GM04504 (cell line): ENCODE results near the gene VAV2.

Experiments
- DNase-seq: peaks from one replicate; pipeline ENCODE4 v3.0.0-alpha.2; 2012; ENCODE audit warnings: low read depth

VAV2 gene

DNA sequence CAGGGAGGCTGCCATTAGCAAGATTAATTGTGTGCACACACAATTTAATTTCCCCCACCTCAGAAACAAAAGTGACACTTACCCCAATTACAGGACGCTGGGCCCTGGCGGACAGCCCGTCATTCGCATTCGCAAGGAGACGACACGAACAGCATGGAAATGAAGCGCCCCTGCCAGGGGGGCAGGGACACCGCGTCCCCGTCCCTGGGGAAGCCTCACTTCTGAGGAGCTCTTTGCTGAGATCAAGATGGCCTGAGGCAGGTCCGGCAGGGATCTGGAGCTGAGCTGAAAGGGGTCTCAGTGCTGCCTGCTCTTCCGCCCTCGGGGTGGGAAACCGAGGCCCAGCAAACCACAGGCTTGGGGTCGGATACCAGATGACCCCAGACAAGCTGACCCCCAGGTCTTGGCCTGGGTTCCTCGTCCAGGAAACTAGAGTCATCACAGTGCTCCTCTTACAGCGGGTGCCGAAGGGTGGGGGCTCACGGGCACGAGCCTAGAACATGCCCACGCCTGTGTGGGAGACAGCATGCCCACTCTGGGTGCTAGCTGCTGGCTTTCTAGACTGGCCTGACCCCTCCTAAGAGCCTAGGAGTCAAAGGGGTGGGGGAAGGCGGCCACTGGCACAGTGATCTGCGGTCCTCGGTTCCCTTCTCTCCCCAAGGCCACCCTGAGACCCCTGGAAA lies 103.2 kb downstream of the VAV2 start:
- no peak for DNase-seq

DNA sequence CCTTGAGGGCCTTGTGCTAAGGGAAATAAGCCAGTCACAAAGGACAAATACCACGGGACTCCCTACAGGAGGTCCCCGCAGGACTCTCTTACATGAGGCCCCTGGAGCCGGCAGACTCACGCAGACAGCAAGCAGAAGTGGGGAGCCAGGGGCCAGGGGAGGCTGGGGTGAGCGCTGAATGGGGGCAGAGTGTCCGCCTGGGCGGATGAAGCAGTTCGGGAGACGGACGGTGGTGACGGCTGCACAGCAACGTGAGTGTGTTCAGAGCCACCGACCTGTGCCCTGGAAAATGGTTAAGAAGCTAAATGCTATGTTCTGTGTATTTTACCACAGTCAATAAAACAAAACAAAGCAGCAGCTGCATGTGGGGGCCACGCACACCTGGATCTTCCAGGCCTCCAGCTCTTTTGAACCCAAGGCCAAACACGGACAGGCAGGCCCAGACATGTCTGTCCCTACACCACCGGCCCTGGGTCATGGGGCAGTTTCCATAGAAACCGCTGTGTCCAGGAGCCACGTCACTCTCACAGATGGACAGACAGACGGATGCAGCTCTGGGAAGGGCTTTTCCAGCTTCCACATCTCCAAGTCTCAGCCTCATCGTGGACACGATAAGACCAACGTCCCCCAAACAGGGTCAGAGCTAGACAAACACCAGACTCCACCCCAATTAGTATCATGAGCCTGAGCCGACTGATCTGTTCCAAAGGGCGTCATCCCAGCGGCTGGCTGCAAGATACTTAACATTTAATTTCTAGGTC lies 103.9 kb downstream of the VAV2 start:
- no peak for DNase-seq

DNA sequence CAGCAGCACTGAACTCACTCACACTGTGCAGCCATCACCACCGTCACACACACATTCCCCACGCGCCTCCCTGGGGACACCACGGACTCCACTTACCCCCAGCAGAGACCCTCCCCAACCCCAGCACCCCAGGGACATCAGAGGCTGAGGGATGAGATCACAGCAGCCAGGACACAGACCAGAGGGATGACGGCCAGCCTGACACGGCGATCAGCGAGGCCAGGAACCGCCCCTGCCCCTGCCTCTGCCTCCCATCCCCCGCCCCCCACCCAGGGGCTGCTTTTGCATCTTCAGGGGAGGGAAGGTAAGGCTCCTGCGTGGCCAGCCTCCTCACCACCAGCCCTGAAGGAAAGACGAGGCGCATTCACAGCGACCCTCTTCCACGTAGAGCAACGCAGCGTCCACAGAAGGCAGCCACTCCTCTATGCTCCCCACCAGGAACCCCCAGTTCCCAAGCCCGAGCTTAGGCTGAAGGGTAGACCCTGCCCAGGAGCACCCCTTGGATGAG lies 104.5 kb downstream of the VAV2 start:
- DNase-seq: no peak

DNA sequence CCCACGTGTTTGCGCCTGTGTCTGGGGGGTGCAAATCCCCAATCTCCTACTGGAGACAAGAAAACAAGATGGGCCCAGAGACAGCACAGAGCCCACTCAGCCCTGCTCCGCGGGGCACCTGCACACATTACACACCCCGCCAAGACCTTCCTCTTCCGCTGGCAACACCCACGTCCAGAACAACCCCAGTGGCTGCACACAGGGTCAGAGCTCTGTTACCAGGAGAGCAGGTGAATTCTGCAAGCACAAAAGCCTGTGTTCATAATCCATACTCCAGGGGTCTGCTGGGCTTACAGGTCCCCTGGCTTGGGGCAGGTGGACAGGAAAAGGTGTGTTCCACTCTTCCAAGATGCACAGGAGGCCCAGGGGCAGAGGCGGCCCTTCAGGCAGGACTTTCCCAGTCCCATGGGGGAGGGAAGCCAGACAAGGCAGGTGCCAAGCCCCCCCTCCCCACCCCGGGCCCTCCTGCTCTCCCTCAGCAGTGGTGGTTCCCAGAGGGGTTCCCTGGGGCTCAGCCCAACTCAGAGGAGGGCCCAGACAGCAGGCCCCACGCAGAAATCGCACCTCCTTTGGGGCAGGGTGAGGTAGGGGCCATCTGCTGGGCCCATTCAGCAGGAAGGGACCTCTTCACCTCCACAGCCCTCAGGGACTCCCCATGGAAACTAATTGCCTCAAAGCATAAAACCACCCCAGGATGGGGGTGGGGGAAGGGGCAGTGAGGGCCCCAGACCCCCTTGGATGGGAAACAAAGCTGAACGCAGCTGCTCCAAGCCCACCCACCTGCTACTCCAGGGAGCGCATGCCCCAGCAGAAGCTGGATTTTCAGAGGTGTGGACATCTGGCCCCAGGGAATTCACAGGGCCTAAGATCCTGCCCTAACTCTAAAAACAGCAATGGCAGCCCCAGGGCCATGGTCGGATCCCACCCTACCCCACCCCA lies 105.3 kb downstream of the VAV2 start:
- no peak for DNase-seq

DNA sequence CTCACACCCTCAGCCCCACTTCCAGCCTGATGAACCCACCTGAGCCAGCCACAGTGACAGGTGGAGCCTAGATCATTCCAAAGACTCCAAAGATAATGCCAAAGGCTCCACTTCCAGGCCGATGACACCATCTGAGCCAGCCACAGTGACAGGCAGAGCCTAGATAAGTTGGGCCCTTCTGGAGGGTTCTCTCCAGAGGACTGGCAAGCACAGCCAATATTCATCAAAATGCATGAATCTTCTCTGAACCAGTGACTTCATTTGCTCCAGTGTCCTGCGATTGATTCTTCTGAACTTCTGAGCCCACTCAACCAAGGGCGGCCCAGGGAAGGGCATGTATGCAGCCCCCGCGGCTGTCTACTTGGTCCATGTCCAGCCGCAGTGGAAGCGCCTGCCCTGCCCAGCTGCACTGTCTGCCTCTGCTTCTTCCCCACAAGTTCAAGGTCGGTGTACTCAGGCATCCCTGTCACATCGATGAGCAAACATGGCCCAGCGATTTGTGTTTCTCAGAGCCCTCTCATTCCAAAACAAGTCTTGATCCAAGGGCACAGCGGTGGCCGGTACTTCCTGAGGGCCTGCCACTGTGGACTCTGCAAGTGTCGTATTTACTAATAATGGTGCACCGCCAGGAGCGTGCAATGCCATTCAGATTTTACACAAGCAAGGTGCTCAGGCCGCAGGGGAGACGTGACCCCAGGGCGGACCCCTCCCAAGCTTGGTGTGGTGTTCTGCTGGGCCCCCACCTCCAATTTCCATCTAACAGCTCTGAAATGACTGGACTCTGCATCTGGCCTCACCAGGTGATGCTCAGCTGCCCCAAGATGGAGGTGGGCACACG lies 107.0 kb downstream of the VAV2 start:
- DNase-seq: no peak

DNA sequence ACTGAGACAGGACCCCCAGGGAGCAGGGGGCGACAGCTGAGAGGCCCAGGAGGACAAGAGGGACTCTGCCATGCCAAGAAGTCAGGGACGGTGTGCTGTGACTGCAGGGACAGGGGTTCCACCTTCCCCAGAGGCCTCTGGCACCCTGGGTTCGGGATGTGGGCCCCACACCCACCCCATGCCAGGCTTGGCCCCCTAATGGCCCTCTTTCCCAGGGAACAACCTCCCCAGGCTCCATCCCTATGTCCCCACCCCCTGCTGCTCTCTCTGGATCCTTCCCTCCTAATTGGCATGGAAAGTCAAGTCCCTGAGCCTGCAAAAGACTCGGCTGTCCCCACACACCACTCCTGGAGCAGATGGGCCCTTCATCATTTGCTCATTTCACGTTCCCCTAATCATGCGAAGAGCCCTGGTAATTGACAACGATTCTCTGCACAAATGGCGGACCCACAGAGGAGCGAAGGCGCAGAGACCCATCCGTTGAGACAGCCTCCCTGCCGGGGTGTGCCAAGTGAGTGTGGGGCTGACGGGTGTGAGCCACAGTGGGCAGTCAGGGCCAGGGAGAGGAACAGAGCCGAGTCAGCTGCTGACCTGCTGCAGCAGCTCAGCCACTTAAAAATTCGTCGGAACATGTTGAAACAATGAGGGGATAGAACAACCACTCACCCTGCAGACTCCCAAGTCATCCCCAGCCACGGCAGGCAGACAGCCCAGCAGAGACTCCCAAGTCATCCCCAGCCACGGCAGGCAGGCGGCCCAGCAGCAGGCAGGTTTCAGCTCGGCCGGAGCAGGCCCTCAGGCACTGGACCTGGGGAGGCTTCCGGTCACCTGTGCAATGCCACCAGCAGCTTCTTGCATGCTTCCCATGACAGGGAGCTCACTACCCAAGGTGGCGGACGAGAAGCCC lies 109.0 kb downstream of the VAV2 start:
- DNase-seq: no peak

DNA sequence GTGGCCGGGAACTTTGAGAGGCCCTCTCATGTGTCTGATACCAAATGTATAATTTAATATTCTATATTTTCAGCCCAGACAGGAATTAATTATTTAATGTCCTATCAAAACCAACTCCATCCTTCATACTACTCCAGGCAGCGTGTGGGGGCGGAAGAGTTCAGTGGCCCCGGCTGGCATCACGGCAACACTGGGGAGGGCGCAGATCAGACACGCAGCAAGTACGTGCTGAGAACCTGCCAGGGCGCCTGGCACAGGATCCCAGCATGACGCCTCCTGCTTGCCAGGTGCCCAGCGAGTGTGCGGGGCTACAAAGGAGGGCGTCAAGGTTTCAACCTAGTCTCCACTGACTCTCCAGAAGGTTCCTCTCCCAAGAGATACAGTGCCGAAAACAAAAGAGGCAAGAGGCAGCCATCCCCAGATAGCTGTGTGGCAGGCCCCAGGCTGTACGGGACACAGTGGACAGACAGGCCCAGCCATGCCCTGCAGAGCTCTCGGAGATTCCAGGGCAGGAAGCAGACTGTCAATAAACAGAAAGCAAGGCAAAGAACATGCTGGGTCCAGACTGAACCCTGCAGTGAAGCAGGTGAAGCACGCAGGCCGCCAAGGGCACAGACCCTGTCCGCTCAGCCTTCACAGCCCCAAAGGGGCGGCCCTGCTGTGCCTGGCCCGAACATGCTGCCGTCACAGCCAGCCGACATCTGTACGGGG lies 110.3 kb downstream of the VAV2 start:
- DNase-seq: no peak

DNA sequence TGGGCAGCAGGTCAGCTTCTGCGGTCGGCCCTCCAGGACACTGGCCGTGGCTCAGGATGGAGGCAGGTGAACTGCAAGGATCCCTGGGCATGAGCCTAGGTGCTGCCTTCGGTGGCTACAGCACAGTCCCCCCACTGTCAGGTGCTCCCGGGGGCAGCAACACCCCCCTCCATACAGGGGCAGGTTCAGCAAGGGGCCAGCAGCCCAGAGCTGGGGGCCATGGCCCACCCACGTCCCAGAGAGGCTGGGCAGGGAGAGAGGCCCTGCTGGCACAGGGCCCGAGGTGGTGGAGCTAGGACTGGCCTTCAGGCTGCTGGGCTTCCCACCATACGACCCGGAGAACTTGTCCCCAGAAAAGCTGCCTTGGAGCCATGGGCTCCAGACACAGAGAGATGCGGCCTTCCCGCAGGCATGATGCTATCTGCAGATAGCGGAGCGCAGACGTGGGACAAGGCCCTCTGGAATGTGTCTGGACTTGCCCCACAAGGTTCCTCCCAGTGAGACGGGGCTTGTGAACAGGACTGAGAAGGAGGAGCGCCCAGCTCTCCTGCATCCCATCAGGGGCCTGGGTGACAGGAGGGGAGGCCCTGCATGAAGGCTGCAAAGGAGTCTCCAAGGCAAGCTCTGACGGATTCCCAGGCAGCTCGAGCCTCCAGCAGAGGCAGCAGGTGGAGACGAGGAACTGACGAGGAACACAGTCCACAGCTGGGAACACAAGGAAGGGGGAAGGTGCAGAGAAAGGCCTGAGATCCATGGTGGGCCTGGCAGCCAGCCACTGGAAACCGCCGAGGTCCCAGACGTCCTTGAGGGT lies 111.1 kb downstream of the VAV2 start:
- DNase-seq: no peak

DNA sequence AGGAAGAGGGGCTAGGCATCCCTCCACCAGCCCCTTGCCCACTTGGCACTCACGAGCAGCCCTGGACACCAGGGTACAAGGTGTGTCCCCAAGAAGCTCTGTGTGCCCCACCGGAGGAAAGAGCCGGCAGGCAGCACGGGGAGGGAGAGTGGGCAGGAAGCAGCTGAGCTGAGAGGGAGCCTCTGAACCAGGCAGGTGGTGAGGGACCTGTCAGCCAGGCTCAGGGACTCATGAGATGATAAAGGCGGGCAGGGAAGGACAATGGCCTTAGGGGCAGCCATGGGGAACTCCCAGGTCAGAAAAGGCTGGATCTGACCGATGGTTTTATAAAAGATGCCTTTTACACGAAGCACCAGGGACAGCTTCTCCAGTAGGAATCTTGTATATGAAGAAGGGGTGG lies 112.0 kb downstream of the VAV2 start:
- no peak for DNase-seq

DNA sequence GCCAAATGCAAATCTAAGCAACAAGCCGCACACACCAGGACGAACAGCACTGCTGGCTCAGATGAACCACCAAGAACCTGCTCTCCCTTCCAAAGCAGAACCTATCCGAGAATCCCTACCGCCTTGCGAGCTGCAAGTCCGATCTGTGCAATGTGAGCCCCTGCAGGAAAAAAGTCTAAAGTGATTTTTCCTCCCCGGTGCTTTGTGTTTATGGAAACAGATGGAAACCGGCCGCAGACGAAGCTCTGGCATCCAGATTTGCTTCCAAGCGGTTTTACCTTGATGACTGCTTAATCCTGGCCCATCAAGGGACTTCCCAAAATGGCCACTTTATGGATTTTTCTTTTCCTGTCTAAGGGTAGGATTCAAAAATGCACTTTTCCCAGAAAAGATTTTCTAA lies 112.5 kb downstream of the VAV2 start:
- DNase-seq: no peak

DNA sequence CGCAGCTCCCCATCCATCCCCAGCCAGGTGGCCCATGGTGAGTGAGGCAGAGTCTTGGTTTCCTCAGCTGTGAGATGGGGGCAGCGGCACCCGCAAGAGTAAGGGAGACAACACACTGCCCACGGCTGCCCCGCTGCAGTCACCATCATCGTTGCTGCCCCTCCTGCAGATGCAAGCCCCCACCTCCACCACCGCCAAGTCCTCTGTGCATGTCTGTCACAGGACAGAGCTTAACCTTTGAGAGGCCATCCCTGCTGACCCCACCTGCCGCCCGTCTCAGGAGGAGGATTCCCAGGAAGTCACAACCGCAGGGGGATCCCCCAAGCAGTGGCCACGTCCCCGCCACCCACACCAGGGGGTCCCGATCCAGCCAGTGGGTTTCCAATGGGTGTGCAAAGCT lies 113.7 kb downstream of the VAV2 start:
- DNase-seq: no peak

DNA sequence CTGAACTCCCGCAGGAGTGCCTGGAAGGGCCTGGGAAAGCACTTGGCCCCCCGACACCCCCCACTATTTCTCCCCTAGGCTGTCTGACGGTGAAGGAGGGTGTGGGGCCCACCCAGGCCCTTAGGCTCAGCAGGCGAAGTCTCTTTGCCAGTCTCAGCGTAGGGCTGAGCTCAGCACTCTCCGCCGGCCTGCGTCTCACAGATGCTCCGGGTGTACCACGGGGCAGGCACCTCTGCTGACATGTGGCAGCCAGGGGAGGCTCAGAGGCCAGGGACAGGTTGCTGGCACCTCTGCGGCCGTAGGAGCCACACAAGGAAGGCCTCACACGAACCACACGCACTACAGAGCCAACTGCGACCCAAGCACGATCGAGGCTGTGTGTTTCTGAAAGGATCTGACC lies 114.2 kb downstream of the VAV2 start:
- DNase-seq: no peak

DNA sequence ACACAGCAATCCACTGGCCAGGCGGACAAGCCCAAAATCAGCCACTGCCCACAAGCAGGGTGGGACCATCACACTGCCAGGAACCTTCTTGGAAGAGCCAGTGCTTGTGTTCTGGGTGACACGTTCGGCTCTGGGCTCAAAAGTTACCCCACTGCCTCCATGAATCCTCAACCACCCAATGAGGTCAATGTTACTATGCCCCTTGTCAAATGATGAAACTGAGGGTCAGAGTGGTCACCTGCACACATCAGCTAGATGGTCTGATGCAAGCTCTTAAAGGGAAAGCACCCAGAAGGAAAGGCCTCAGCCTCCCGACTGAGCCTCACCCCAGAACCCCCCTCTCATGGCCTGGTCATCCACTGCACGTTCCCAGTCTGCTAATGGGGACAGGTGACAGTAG lies 114.8 kb downstream of the VAV2 start:
- no peak for DNase-seq

DNA sequence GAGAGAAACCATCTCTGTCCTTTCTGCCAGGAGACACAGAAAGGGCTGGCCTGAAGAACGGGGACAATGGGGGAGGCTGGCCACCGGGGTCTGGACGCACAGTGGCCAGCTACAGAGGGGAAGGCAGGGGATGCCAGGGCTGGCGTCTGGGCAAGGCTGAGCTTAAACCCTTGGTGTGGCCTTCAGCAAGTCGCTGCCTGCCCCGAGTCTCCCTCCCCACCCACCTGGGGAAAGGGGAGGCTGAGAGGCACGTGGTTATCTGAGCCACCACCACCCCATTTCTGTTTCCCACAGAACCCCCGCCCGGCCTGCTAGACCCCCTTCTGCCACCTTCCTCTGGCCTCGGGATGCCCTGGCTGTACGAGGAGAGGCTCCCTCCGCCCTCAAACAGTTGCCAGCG lies 115.3 kb downstream of the VAV2 start:
- no peak for DNase-seq

DNA sequence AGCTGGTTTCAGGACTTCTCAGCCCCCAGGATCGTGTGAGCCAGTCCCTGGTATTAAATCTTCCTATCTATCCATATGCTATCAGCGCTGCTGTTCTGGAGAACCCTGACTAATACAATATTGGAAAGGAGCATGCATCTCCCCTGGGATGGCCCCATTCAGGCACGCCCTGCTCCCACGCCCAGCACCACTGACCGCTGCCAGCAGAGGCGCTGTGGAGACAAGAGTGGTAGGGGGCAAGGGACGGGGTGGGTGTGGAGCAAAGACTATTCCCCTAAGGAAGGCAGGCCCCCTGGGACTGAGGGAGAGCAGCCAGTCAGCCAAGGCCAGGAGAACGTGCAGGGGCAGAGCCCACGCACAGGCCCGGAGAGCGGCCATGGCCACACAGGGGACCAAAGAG lies 116.0 kb downstream of the VAV2 start:
- no peak for DNase-seq

DNA sequence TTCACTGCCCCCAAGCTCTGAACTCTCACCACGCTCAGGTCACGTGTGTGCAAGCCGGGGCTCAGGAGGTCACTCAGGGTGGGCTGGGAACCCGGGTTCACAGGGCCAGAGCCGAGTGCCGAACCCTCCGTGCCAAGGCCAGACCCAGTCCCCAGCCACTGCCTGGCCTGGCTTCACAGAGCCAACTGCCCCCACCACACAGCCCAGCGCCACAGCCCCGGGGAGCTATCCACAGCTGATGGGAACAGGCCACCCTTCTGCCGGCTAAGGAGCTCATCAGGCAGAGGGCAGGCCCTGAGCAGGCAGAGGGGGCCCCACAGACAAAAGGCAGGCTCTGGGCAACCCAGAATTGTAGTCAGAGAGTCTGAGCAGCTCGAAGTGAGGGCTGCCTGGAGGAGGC lies 117.0 kb downstream of the VAV2 start:
- DNase-seq: no peak

DNA sequence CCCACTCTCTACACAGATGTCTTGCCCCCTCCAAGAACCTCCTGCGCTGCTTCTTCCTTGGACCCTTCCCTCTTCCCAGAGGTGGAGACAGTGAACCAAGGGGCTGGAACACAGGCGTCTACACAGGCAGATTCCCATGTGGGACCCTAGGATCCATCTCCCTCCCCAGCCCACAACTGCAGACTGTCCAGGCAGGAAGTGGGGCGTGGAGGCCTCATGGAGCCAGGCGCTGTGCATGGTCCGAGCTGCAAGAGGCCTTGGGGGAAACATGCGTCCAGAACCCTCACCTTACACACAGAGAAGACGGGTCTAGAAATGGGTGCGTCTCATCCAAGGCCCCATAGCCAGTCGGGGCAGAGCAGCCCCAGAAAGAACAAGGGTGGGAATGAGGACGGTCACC lies 117.5 kb downstream of the VAV2 start:
- no peak for DNase-seq

DNA sequence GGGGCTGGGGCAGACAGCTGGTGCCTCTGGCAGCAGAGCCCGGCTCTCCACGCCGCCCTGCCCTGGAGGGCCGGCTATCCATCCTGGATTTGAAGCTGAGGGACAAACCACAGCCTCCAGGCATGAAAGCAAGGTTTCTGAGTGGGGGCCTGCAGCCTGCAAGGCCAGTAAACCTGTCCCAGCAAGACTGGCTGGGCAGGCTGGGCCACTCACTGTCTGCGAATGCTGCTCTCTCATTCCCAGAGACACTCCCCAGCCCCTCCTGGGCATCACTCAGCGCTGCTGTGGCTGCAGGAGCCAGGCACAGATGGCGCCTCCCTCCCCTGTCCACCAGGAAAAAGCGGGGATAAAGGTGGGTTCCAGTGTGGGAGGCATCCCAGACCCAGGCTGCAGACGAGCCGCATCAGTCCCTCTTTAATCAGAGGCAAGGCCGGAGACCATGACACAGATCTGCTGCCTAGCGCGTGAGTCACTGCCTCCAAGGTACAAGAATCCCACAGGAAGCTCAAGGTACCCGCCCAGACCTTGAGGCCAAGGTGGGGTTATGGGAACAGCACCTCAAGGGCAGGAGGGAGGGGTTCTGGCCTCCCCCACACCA lies 118.0 kb downstream of the VAV2 start:
- DNase-seq: no peak

DNA sequence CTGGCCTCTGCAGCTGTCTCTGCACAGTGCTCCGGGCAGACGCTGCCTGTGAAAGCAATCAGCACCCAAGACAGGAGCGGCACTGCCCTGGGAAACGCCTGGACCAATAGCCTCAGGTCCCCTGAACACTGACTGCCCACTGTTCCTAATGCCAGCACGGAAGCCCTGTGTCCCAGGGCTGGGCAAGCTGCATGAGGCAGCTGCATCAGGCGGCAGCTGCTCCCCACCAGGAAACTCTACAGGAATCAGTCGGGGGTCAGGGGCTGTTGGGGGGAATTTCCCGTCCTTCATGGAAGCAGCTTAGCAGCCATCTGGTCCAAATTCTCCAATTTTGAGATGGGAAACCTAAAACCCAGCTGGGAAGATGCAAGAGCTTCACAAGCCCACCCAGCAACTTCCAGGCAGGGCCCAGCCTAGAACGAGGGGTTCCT lies 118.6 kb downstream of the VAV2 start:
- DNase-seq: no peak
